Hematopoietic multipotent progenitor cell treated with erythropoietin and hydrocortisone succinate and interleukin-3 and kit ligand, for 15 days (in vitro differentiated cells): ENCODE data around the gene TRIM43.
"Not testable (repeated sequence)": the region's sequence is repeated elsewhere in the genome, so short reads cannot be mapped to it uniquely, and the experiment has no call there.

ENCODE experiments used
- DNase-seq: peaks from one replicate; pipeline ENCODE4 v3.0.0-alpha.2; 2015; ENCODE audit warnings: low spot score

The TRIM43 gene

GRCh38 chr2:95641787-95642186 lies 50.0 kb downstream of the TRIM43 start:
- DNase-seq = not testable (repeated sequence)

DNA sequence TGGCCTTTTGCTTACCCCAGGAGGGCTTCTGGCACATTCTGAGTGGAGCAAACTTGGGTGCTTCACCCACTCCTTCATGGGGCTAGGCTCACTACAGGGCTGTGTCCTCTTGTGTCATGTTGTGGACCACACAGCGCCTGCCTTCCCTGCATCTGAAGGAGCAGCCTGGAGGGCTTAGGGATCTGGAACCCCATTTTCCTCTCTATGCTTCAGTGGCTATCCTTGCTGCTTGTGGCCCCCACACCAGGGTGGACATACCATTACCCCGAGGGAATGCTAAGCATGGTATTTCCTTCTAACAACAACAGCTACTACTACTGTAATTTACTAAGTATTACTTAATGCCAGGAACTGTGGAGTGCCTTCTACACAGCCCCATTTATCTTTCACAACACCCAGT lies 50.6 kb downstream of the TRIM43 start:
- not testable (repeated sequence) for DNase-seq

DNA sequence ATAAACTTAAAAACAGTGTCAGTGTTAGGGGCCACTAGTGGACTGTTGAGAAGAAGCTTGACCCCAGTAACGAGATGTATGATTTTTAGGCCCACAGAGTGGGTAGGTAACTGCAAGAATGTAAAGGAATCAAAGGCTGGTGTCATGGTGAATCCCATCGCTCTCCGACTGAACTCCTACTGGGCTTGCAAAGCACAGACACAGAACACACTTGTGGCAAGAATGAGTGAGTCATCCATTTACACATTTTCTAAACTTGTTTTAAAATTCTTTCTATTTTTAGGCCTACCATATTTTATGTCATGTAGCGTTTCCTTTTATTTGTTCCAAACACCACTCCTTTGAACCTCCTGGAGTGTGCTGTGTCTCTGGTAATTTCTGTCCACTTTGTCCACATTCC lies 51.1 kb downstream of the TRIM43 start:
- DNase-seq = not testable (repeated sequence)

DNA sequence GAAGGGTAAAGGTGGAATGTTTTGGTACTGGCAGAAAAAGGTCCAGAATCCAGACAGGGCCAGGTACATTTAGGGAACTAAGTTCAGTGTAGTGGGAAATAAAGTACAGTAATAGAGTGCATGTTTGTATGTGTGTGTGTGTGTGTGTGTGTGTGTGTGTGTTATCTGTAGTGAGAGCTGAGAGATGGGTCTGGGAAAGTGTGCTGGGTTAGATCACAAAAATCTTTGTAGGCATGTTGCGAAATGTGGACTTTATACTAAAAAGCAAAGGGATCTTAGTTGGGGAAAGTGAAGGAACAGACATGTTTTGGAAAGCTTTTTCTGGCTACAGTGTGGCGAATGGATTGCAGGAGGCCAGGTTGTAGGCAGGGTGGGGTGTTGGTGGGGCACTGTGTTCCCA lies 53.5 kb downstream of the TRIM43 start:
- not testable (repeated sequence) for DNase-seq

- DNase-seq = not testable (repeated sequence)
Observed at GRCh38 chr2:95646274-95646994, 54.6 kb downstream of the TRIM43 start.

GRCh38 chr2:95648894-95649544 lies 57.2 kb downstream of the TRIM43 start:
- DNase-seq = not testable (repeated sequence)
